H1 (cell line): ENCODE results near the gene CERCAM.

Experiments
- ASH2L ChIP-seq: fragments of 200-600, 300-600 bp; sonication (generic); IDR thresholded peaks from one replicate; pipeline ENCODE4 v1.7.1; 2017; ENCODE audit warnings: low read length
- CBX5 ChIP-seq: fragments of 300-800, 300-1000 bp; sonication (generic); IDR thresholded peaks from 2 replicates; pipeline ENCODE4 v1.7.1; 2016; ENCODE audit warnings: antibody characterized with exemption, low read length, low read depth
- CEBPB ChIP-seq: IDR thresholded peaks from 2 replicates; pipeline ENCODE4 v1.6.1; 2012; ENCODE audit warnings: low read depth, low read length
- CHD1 ChIP-seq: IDR thresholded peaks from 2 replicates; pipeline ENCODE4 v1.6.1; 2012; ENCODE audit warnings: low read depth, low read length, improper control_type of control experiment
- GABPA ChIP-seq: IDR thresholded peaks from 2 replicates; pipeline ENCODE4 v1.6.1; 2011; ENCODE audit warnings: mild to moderate bottlenecking, low read length, moderate library complexity, borderline replicate concordance; ENCODE audit not compliant: insufficient read depth
- NRF1 ChIP-seq: IDR thresholded peaks from 2 replicates; pipeline ENCODE4 v1.6.1; 2011; ENCODE audit warnings: mild to moderate bottlenecking, low read depth, low read length, improper control_type of control experiment
- POLR2A ChIP-seq, 2 experiments: IDR thresholded peaks; 1 replicate in 1 of 2; 2 replicates in 1 of 2; pipeline ENCODE4 v1.6.1; 2011; ENCODE audit warnings: low read depth in 2 of 2, low read length in 2 of 2, mild to moderate bottlenecking in 2 of 2; ENCODE audit errors: control extremely low read depth in 1 of 2
- RFX5 ChIP-seq: IDR thresholded peaks from 2 replicates; pipeline ENCODE4 v1.6.1; 2011; ENCODE audit warnings: low read depth, low read length, improper control_type of control experiment, borderline replicate concordance
- SIN3A ChIP-seq, 2 experiments: IDR thresholded peaks in 1 of 2; conservative IDR thresholded peaks in 1 of 2; 2 replicates each; pipeline ENCODE4 v1.6.1; 2011 to 2012; ENCODE audit warnings: low read length in 2 of 2, improper control_type of control experiment in 1 of 2, low read depth in 1 of 2, mild to moderate bottlenecking in 1 of 2
- TAF1 ChIP-seq: IDR thresholded peaks from 2 replicates; pipeline ENCODE4 v1.6.1; 2011; ENCODE audit warnings: mild to moderate bottlenecking, low read depth, low read length
- ZNF274 ChIP-seq: IDR thresholded peaks from 2 replicates; pipeline ENCODE4 v1.7.0; 2012; ENCODE audit warnings: low read length, borderline replicate concordance; ENCODE audit errors: extremely low read depth
- TF ChIP-seq, protein P1 (sequence below), 3 experiments: IDR thresholded peaks; 1 replicate in 2 of 3; 2 replicates in 1 of 3; pipeline versions ENCODE4 v1.5.1 to v1.6.1; 2011; ENCODE audit warnings: low read length in 3 of 3, mild to moderate bottlenecking in 3 of 3, inconsistent platforms in 2 of 3, low read depth in 1 of 3, moderate library complexity in 1 of 3; ENCODE audit not compliant: insufficient read depth in 1 of 3; ENCODE audit errors: control extremely low read depth in 1 of 3
- TF ChIP-seq, protein P2 (sequence below): IDR thresholded peaks from 2 replicates; pipeline ENCODE4 v1.6.1; 2012; ENCODE audit warnings: inconsistent platforms
- TF ChIP-seq, protein P3 (sequence below): IDR thresholded peaks from 2 replicates; pipeline ENCODE4 v1.6.1; 2011; ENCODE audit warnings: low read depth, mild to moderate bottlenecking, low read length; ENCODE audit not compliant: insufficient read depth

DNA sequence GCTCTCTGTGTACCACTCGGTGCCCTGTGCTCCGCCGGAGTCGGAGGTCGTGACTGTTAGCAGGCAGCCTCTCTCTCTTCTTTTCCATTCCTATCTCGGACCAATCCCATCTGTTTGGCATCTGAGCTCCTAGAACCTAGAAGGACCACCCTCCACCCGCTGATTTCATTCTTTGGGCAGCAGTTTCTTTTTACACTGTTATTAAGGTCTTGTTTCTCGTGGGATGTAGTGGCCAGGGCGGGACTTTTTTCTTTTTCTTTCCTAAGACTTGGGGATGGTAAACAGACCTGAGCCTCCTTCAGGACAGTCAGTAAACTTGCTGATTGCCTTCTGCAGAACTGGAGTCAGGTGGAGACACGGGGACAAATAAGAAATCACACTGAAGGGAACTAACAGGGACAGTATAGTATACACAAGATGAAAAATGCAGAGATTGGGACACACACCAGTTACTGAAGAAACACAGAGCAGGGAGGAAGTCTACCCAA, 49.0 kb upstream of the CERCAM start:
- TF ChIP-seq CBX5, result no peak
- no peak for TF ChIP-seq NRF1
- TF ChIP-seq CEBPB, result no peak
- no peak for TF ChIP-seq TAF1
- TF ChIP-seq ZNF274, result no peak
- TF ChIP-seq GABPA, result no peak
- TF ChIP-seq CHD1, result no peak
- no peak for TF ChIP-seq ASH2L
- TF ChIP-seq, protein P1, sequence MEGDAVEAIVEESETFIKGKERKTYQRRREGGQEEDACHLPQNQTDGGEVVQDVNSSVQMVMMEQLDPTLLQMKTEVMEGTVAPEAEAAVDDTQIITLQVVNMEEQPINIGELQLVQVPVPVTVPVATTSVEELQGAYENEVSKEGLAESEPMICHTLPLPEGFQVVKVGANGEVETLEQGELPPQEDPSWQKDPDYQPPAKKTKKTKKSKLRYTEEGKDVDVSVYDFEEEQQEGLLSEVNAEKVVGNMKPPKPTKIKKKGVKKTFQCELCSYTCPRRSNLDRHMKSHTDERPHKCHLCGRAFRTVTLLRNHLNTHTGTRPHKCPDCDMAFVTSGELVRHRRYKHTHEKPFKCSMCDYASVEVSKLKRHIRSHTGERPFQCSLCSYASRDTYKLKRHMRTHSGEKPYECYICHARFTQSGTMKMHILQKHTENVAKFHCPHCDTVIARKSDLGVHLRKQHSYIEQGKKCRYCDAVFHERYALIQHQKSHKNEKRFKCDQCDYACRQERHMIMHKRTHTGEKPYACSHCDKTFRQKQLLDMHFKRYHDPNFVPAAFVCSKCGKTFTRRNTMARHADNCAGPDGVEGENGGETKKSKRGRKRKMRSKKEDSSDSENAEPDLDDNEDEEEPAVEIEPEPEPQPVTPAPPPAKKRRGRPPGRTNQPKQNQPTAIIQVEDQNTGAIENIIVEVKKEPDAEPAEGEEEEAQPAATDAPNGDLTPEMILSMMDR (IDR thresholded peaks at IDR 0.05; ENCODE audit: control extremely low read depth in 1 of 3, insufficient read depth in 1 of 3, low read depth in 1 of 3, low read length in 3 of 3), result no peak
- TF ChIP-seq, protein P2, sequence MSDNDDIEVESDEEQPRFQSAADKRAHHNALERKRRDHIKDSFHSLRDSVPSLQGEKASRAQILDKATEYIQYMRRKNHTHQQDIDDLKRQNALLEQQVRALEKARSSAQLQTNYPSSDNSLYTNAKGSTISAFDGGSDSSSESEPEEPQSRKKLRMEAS, result no peak
- TF ChIP-seq RFX5, result no peak
- TF ChIP-seq POLR2A (IDR thresholded peaks at IDR 0.05; ENCODE audit: control extremely low read depth in 1 of 2, low read depth in 2 of 2, low read length in 2 of 2), result no peak
- TF ChIP-seq, protein P3, sequence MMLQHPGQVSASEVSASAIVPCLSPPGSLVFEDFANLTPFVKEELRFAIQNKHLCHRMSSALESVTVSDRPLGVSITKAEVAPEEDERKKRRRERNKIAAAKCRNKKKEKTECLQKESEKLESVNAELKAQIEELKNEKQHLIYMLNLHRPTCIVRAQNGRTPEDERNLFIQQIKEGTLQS, result no peak
- TF ChIP-seq SIN3A (conservative IDR thresholded peaks at IDR 0.05 in 1 of 2, IDR thresholded peaks at IDR 0.05 in 1 of 2; ENCODE audit: low read depth in 1 of 2, low read length in 2 of 2), result no peak
